Neural progenitor cell (in vitro differentiated cells): ENCODE measurements around the gene SYMPK. TPM values are rescaled to one million over a fixed set of nuclear protein-coding genes. Genes with fewer than 3 reads are reported as not detected.
A peak's percentile ranks its signal among the peaks of the same experiment; 100 is the strongest.

Experiments
- DNase-seq: peaks from one replicate; pipeline ENCODE4 v3.0.0-alpha.2; 2016; ENCODE audit warnings: low spot score
- H2AFZ ChIP-seq: fragments of 200-600 bp; sonication (generic); replicated peaks from 2 replicates; pipeline ENCODE4 v1.6.1; 2016; ENCODE audit warnings: antibody characterized with exemption
- H3F3A ChIP-seq: fragments of 200-600 bp; sonication (generic); 2 replicates; pipeline ENCODE4 v1.6.1; 2016; ENCODE audit warnings: antibody characterized with exemption, low read depth
- H3K27ac ChIP-seq: fragments of 200-600 bp; sonication (generic); 2 replicates; pipeline ENCODE4 v1.5.1; 2016; ENCODE audit warnings: mild to moderate bottlenecking
- H3K27me3 ChIP-seq: fragments of 200-600 bp; sonication (generic); 2 replicates; pipeline ENCODE4 v1.6.1; 2016; ENCODE audit warnings: mild to moderate bottlenecking, moderate library complexity
- H3K36me3 ChIP-seq: fragments of 200-600 bp; sonication (generic); 2 replicates; pipeline ENCODE4 v1.5.1; 2016
- H3K4me1 ChIP-seq: fragments of 200-600 bp; sonication (generic); 2 replicates; pipeline ENCODE4 v1.6.1; 2016; ENCODE audit warnings: mixed run types
- H3K4me2 ChIP-seq: fragments of 200-600 bp; sonication (generic); 2 replicates; pipeline ENCODE4 v1.6.1; 2016
- H3K4me3 ChIP-seq: fragments of 200-600 bp; sonication (generic); 2 replicates; pipeline ENCODE4 v1.5.1; 2016
- H3K79me2 ChIP-seq: fragments of 200-600 bp; sonication (generic); 2 replicates; pipeline ENCODE4 v1.6.1; 2016; ENCODE audit warnings: low read depth
- H3K9ac ChIP-seq: fragments of 200-600 bp; sonication (generic); 2 replicates; pipeline ENCODE4 v1.6.1; 2016
- H3K9me3 ChIP-seq: fragments of 200-600 bp; sonication (generic); 2 replicates; pipeline ENCODE4 v1.5.1; 2016; ENCODE audit warnings: low read depth
- H4K20me1 ChIP-seq: fragments of 200-600 bp; sonication (generic); 2 replicates; pipeline ENCODE4 v1.6.1; 2016; ENCODE audit warnings: low read depth
- H3K27ac Mint-ChIP-seq: 3 replicates; pipeline ENCODE4 v1.8.0; 2021; ENCODE audit warnings: mixed read lengths
- H3K27me3 Mint-ChIP-seq: 2 replicates; pipeline ENCODE4 v1.8.0; 2022; ENCODE audit warnings: low read depth, mild to moderate bottlenecking, inconsistent platforms, moderate library complexity, mixed read lengths; ENCODE audit not compliant: insufficient read depth
- H3K36me3 Mint-ChIP-seq: 3 replicates; pipeline ENCODE4 v1.8.0; 2021; ENCODE audit warnings: mixed read lengths
- H3K4me1 Mint-ChIP-seq: 3 replicates; pipeline ENCODE4 v1.8.0; 2021; ENCODE audit warnings: mixed read lengths
- H3K4me3 Mint-ChIP-seq: 3 replicates; pipeline ENCODE4 v1.8.0; 2021; ENCODE audit warnings: mild to moderate bottlenecking, moderate library complexity, mixed read lengths
- H3K9me3 Mint-ChIP-seq: 3 replicates; pipeline ENCODE4 v1.8.0; 2020; ENCODE audit warnings: mixed read lengths
- EZH2 ChIP-seq: fragments of 200-600 bp; sonication (generic); IDR thresholded peaks from 2 replicates; pipeline ENCODE4 v1.6.1; 2017; ENCODE audit warnings: antibody characterized with exemption, mild to moderate bottlenecking, moderate library complexity
- EZH2phosphoT487 ChIP-seq: fragments of 200-600 bp; sonication (generic); IDR thresholded peaks from 2 replicates; pipeline ENCODE4 v1.6.1; 2017; ENCODE audit warnings: antibody characterized with exemption
- total RNA-seq: library from RNA; depleted of rRNA; stranded (reverse); fragments of >200 nt; gene quantifications from 2 replicates; pipeline ENCODE4 v1.2.3, GENCODE V29; 2015; ENCODE audit warnings: low replicate concordance
- TF ChIP-seq, protein P1 (sequence below): fragments of 200-600 bp; sonication (generic); IDR thresholded peaks from 2 replicates; pipeline ENCODE4 v1.5.1; 2017; ENCODE audit warnings: antibody characterized with exemption, mild to moderate bottlenecking

Gene SYMPK
- total RNA-seq, 1 donor from 2014 or later = 38.3 TPM

DNA sequence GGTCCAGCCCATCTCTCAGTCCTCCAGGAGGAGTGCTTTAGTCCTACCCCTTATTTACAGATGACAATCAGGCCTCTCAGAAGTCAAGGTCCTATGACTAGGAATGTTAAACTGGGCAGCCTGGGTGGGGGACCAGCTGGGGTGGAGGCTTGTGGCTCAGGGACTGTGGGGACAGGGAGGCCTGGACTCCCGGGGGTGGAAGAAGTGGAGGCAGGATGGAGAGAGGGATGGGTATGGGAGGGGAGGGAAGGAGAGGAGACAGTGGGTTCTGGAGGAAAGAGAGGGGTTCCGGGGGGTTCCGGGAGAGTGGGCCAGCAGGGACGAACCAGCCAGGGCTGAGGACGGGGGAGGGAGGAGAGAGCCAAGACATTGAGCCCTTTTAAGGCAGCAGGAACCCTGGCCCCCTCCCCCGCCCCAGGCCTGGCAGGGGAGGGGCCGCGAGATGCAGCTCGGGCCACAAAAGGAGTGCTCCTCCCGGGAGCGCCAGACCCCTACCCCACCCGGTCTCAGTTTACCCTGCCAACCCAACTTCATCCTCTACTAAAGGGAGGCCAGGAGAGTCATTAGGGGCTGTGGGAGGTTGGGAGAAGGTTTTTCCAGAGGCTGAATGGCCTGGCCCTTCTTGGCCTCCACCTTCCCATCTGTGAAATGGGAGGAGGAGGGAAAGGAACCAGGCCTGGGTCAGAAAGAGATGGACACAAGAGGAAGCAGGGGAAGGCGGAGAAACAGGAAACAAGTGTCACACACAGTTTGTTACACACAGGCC, 82.3 kb downstream of the SYMPK start:
- Histone ChIP-seq H3K4me3 (no peak overlapping the region), H3K79me2 (no peaks in the 10 kb centered on the region), H3K9me3 (no peaks in the 10 kb centered on the region), H3K27ac (no peak overlapping the region), H3K4me2 (no peak overlapping the region), H3K4me1 (peaks cover 24% of the 10 kb centered on the region), H3K27me3 (peaks cover 5% of the 10 kb centered on the region), H3K36me3 (no peaks in the 10 kb centered on the region), H4K20me1 (peaks cover 86% of the 10 kb centered on the region), H2AFZ (no peak overlapping the region), H3F3A (peaks cover 23% of the 10 kb centered on the region), H3K9ac (no peak overlapping the region)
- TF ChIP-seq EZH2 (no peak), EZH2phosphoT487 (no peak)
- TF ChIP-seq, protein P1, sequence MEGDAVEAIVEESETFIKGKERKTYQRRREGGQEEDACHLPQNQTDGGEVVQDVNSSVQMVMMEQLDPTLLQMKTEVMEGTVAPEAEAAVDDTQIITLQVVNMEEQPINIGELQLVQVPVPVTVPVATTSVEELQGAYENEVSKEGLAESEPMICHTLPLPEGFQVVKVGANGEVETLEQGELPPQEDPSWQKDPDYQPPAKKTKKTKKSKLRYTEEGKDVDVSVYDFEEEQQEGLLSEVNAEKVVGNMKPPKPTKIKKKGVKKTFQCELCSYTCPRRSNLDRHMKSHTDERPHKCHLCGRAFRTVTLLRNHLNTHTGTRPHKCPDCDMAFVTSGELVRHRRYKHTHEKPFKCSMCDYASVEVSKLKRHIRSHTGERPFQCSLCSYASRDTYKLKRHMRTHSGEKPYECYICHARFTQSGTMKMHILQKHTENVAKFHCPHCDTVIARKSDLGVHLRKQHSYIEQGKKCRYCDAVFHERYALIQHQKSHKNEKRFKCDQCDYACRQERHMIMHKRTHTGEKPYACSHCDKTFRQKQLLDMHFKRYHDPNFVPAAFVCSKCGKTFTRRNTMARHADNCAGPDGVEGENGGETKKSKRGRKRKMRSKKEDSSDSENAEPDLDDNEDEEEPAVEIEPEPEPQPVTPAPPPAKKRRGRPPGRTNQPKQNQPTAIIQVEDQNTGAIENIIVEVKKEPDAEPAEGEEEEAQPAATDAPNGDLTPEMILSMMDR = no peak
- Mint-ChIP-seq H3K36me3 (peaks cover 16% of the 10 kb centered on the region), H3K4me3 (peak overlapping the region; percentile 37), H3K9me3 (no peaks in the 10 kb centered on the region), H3K4me1 (peaks cover 29% of the 10 kb centered on the region), H3K27me3 (peaks cover 15% of the 10 kb centered on the region), H3K27ac (peak overlapping the region; percentile 51)
- no peak for DNase-seq

DNA sequence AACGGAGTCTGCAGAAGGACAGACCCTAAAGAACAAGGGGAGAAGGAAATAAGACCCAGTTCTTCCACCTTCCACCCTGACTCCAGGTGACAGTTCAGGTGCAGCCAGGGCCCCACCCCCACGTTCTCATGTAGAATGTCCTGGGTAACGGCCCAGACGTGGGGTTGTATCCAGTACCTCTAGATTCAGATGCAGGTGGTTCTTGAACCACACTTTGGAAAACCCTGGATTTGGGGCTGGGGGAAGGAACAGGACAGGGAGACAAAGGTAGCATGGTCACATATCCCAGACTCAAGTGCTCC, 82.8 kb downstream of the SYMPK start:
- no peak overlapping the region for H2AFZ ChIP-seq
- peaks cover 16% of the 10 kb centered on the region for H3K36me3 Mint-ChIP-seq
- no peak overlapping the region for H3K4me3 Mint-ChIP-seq
- peak overlapping the region; percentile 47 for H3K4me3 ChIP-seq
- H3F3A ChIP-seq = peaks cover 23% of the 10 kb centered on the region
- peak overlapping the region; percentile 84 for H3K4me2 ChIP-seq
- no peak overlapping the region for H3K27ac Mint-ChIP-seq
- no peaks in the 10 kb centered on the region for H3K36me3 ChIP-seq
- no peaks in the 10 kb centered on the region for H3K9me3 ChIP-seq
- peaks cover 15% of the 10 kb centered on the region for H3K27me3 Mint-ChIP-seq
- no peak overlapping the region for H3K9ac ChIP-seq
- TF ChIP-seq EZH2phosphoT487 (no peak), EZH2 (no peak)
- TF ChIP-seq, protein P1 = no peak
- H3K4me1 ChIP-seq = peaks cover 24% of the 10 kb centered on the region
- H3K79me2 ChIP-seq = no peaks in the 10 kb centered on the region
- peaks cover 81% of the 10 kb centered on the region for H4K20me1 ChIP-seq
- H3K27me3 ChIP-seq = peaks cover 5% of the 10 kb centered on the region
- no peak for DNase-seq
- H3K4me1 Mint-ChIP-seq = peaks cover 29% of the 10 kb centered on the region
- no peaks in the 10 kb centered on the region for H3K9me3 Mint-ChIP-seq
- H3K27ac ChIP-seq = no peak overlapping the region

DNA sequence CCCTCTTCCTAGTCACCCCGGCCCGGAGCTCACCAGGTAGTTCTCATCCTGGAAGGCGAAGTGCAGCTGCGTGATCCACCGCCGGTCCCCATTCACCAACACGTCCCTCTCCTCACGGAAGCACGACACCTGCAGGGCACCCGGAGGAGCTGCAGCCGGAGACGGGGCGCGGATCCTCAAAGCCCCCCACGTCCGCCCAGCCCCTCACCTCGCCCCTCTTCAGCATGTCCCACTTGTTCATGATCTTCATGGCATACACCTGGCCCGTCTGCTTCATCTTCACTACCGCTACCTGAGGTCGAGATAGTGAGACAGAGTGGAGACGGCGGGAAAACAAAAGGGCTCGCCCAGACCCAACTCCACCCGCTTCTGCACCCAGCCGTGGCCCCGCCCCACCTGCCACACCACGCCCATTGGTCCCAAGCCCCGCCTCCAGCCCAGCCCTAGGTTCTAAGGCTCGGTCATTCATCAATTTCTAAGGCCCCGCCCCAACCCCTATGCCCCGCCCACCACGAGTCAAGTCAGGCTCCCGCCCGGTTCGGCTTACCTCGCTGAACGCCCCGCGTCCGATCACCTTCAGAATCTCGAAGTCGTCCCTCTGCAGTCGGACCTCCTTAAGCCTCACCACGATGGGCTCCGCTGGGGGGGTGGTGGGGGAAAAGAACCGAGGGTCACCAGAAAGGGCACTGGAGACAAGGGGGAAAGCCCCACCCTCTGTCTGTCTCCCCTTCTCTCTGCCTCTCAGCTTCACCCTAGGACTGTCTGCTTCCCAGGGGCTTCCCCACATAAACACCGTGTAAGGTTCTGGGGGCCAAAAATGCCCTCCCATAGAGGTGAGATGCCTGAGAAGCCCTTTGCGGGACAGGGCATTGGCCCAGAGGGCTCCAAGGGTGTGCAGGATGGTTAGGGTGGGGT, 83.5 kb downstream of the SYMPK start:
- Mint-ChIP-seq H3K27ac (peak overlapping the region; percentile 18), H3K9me3 (no peaks in the 10 kb centered on the region), H3K4me1 (peaks cover 29% of the 10 kb centered on the region), H3K4me3 (peak overlapping the region; percentile 81), H3K36me3 (peaks cover 16% of the 10 kb centered on the region), H3K27me3 (peaks cover 15% of the 10 kb centered on the region)
- H3K4me1 ChIP-seq = peaks cover 24% of the 10 kb centered on the region
- H3K27ac ChIP-seq = no peak overlapping the region
- peaks cover 5% of the 10 kb centered on the region for H3K27me3 ChIP-seq
- H3K36me3 ChIP-seq = no peaks in the 10 kb centered on the region
- peak; percentile 96 for DNase-seq
- TF ChIP-seq EZH2phosphoT487 (no peak), EZH2 (no peak)
- TF ChIP-seq, protein P1 = peak; percentile 85
- H3K79me2 ChIP-seq = no peaks in the 10 kb centered on the region
- peaks cover 26% of the 10 kb centered on the region for H3F3A ChIP-seq
- peak overlapping the region; percentile 84 for H3K4me2 ChIP-seq
- H3K9ac ChIP-seq = no peak overlapping the region
- H4K20me1 ChIP-seq = peaks cover 74% of the 10 kb centered on the region
- no peaks in the 10 kb centered on the region for H3K9me3 ChIP-seq
- peak overlapping the region; percentile 47 for H3K4me3 ChIP-seq
- H2AFZ ChIP-seq = no peak overlapping the region
